Esophagus muscularis mucosa (tissue), 4 donors: ENCODE data around the gene ZNF560.
"Not testable (repeated sequence)": the region's sequence is repeated elsewhere in the genome, so short reads cannot be mapped to it uniquely, and the experiment has no call there.

Experiments
- EP300 ChIP-seq: sonication (generic); formaldehyde crosslinking; IDR thresholded peaks from one replicate; pipeline ENCODE4 v1.6.1; 2017; ENCODE audit warnings: antibody characterized with exemption
- POLR2A ChIP-seq: fragments of 450-650 bp; IDR thresholded peaks from one replicate; pipeline ENCODE4 v1.6.1; 2017; ENCODE audit warnings: antibody characterized with exemption, moderate library complexity, mild to moderate bottlenecking, low read depth
- POLR2AphosphoS5 ChIP-seq, 2 donors: sonication (generic); formaldehyde crosslinking; IDR thresholded peaks; one replicate each; pipeline ENCODE4 v1.6.1; 2017; ENCODE audit warnings: antibody characterized with exemption in 2 of 2
- TF ChIP-seq, protein P1 (sequence below), 3 experiments: fragments of 200-600 bp in 2 of 3; fragments of 450-650 bp in 1 of 3; sonication (generic) in 2 of 3; IDR thresholded peaks; one replicate each; pipeline ENCODE4 v1.5.1; 2017 to 2019; ENCODE audit warnings: antibody characterized with exemption in 3 of 3, mild to moderate bottlenecking in 2 of 3, moderate library complexity in 1 of 3

- not testable (repeated sequence) for TF ChIP-seq EP300; POLR2A; POLR2AphosphoS5 (IDR thresholded peaks at IDR 0.05)
- TF ChIP-seq, protein P1, sequence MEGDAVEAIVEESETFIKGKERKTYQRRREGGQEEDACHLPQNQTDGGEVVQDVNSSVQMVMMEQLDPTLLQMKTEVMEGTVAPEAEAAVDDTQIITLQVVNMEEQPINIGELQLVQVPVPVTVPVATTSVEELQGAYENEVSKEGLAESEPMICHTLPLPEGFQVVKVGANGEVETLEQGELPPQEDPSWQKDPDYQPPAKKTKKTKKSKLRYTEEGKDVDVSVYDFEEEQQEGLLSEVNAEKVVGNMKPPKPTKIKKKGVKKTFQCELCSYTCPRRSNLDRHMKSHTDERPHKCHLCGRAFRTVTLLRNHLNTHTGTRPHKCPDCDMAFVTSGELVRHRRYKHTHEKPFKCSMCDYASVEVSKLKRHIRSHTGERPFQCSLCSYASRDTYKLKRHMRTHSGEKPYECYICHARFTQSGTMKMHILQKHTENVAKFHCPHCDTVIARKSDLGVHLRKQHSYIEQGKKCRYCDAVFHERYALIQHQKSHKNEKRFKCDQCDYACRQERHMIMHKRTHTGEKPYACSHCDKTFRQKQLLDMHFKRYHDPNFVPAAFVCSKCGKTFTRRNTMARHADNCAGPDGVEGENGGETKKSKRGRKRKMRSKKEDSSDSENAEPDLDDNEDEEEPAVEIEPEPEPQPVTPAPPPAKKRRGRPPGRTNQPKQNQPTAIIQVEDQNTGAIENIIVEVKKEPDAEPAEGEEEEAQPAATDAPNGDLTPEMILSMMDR (IDR thresholded peaks at IDR 0.05): not testable (repeated sequence)
These were observed 41.5 kb upstream of the ZNF560 start for GRCh38 chr19:9539921-9540320.
